IMR-90 (cell line): ENCODE results near the gene GPC5. TPM values are rescaled to one million over a fixed set of nuclear protein-coding genes. Genes with fewer than 3 reads are reported as not detected.

Source experiments
- ATAC-seq: fragments of 200-7000 bp; cut with Tn5 transposase; 2 replicates; pipeline ENCODE4 v1.9.1; 2020; ENCODE audit warnings: low read depth, mild to moderate bottlenecking, moderate library complexity
- BruUV-seq: library from RNA; stranded (reverse); fragments of 400-500 nt; replicated peaks from 2 replicates; lab custom pipeline; 2021; lab: Mats Ljungman, UMichigan
- CTCF ChIA-PET: fragments of 300-600 bp; formaldehyde crosslinking; extraction: SDS; loops from one replicate; lab custom pipeline; 2021; ENCODE audit warnings: antibody characterized with exemption; lab: Yijun Ruan, JAX
- POLR2A ChIA-PET: fragments of 300-600 bp; sonication (Branson Sonifier 250); formaldehyde crosslinking; loops from one replicate; lab custom pipeline; 2022; ENCODE audit warnings: antibody characterized with exemption; ENCODE audit not compliant: unreplicated experiment; lab: Charles Lee
- DNase-seq: peaks from one replicate; pipeline ENCODE4 v3.0.0; 2013
- H2AFZ ChIP-seq: replicated peaks from 2 replicates; pipeline ENCODE3; 2013; ENCODE audit warnings: low read length, mild to moderate bottlenecking; ENCODE audit not compliant: poor library complexity
- H2AK5ac ChIP-seq: 2 replicates; pipeline ENCODE4 v1.6.1; 2013; ENCODE audit warnings: low read depth, low read length, inconsistent platforms
- H2AK9ac ChIP-seq: replicated peaks from 2 replicates; pipeline ENCODE3; 2013; ENCODE audit warnings: mild to moderate bottlenecking, low read depth, low read length, moderate library complexity; ENCODE audit not compliant: poor library complexity
- H2BK120ac ChIP-seq: 2 replicates; pipeline ENCODE4 v1.6.1; 2013; ENCODE audit warnings: low read depth, low read length, inconsistent platforms
- H2BK15ac ChIP-seq: 3 replicates; pipeline ENCODE4 v1.6.1; 2013; ENCODE audit warnings: low read depth, low read length, inconsistent platforms
- H2BK20ac ChIP-seq: 2 replicates; pipeline ENCODE4 v1.6.1; 2013; ENCODE audit warnings: low read depth, mild to moderate bottlenecking, inconsistent platforms, low read length, moderate library complexity
- H2BK5ac ChIP-seq: 2 replicates; pipeline ENCODE4 v1.6.1; 2013; ENCODE audit warnings: mild to moderate bottlenecking, low read depth, low read length, inconsistent platforms; ENCODE audit not compliant: poor library complexity, severe bottlenecking
- H3K14ac ChIP-seq: replicated peaks from 2 replicates; pipeline ENCODE4 v1.6.1; 2013; ENCODE audit warnings: low read depth, low read length, inconsistent platforms
- H3K18ac ChIP-seq: 2 replicates; pipeline ENCODE4 v1.6.1; 2013; ENCODE audit warnings: low read depth, low read length, control low read depth
- H3K23ac ChIP-seq: 2 replicates; pipeline ENCODE4 v1.6.1; 2013; ENCODE audit warnings: low read depth, low read length, inconsistent platforms
- H3K27ac ChIP-seq: 2 replicates; pipeline ENCODE4 v1.5.1; 2013; ENCODE audit warnings: mild to moderate bottlenecking, control low read depth, low read length; ENCODE audit not compliant: insufficient read depth
- H3K27me3 ChIP-seq: 2 replicates; pipeline ENCODE4 v1.6.1; 2013; ENCODE audit warnings: low read length; ENCODE audit not compliant: control insufficient read depth, insufficient read depth
- H3K36me3 ChIP-seq: 2 replicates; pipeline ENCODE4 v1.6.1; 2013; ENCODE audit warnings: low read length, mixed read lengths; ENCODE audit not compliant: control insufficient read depth, insufficient read depth
- H3K4ac ChIP-seq: 2 replicates; pipeline ENCODE4 v1.6.1; 2013; ENCODE audit warnings: low read depth, low read length, inconsistent platforms
- H3K4me1 ChIP-seq: 2 replicates; pipeline ENCODE4 v1.6.1; 2013; ENCODE audit warnings: low read length, mixed read lengths; ENCODE audit not compliant: control insufficient read depth, insufficient read depth
- H3K4me2 ChIP-seq: 2 replicates; pipeline ENCODE4 v1.6.1; 2013; ENCODE audit warnings: low read depth, mild to moderate bottlenecking, control low read depth, low read length, moderate library complexity
- H3K4me3 ChIP-seq: 2 replicates; pipeline ENCODE4 v1.5.1; 2013; ENCODE audit warnings: low read depth, mild to moderate bottlenecking, control low read depth, low read length, moderate library complexity; ENCODE audit not compliant: insufficient read depth
- H3K56ac ChIP-seq: 2 replicates; pipeline ENCODE4 v1.6.1; 2013; ENCODE audit warnings: low read length, inconsistent platforms; ENCODE audit not compliant: insufficient read depth; ENCODE audit errors: extremely low read depth
- H3K79me1 ChIP-seq, 2 experiments: 2 replicates each; pipeline ENCODE4 v1.6.1; 2013; ENCODE audit warnings: low read length in 2 of 2, inconsistent platforms in 1 of 2, low read depth in 1 of 2
- H3K9ac ChIP-seq: 2 replicates; pipeline ENCODE4 v1.6.1; 2013; ENCODE audit warnings: low read depth, low read length, control low read depth
- H3K9me1 ChIP-seq: 2 replicates; pipeline ENCODE4 v1.6.1; 2013; ENCODE audit warnings: low read length, inconsistent platforms; ENCODE audit not compliant: insufficient read depth
- H3K9me3 ChIP-seq: 2 replicates; pipeline ENCODE4 v1.6.1; 2013; ENCODE audit warnings: low read length; ENCODE audit not compliant: control insufficient read depth, insufficient read depth
- H4K20me1 ChIP-seq: 2 replicates; pipeline ENCODE4 v1.6.1; 2013; ENCODE audit warnings: low read length, inconsistent platforms; ENCODE audit not compliant: insufficient read depth
- H4K5ac ChIP-seq: 2 replicates; pipeline ENCODE4 v1.6.1; 2013; ENCODE audit warnings: mild to moderate bottlenecking, low read depth, low read length, control low read depth
- H4K8ac ChIP-seq, 2 experiments: 2 replicates each; pipeline ENCODE4 v1.6.1; 2013; ENCODE audit warnings: low read depth in 2 of 2, low read length in 2 of 2, control low read depth in 1 of 2, inconsistent platforms in 1 of 2
- H4K91ac ChIP-seq: 2 replicates; pipeline ENCODE4 v1.6.1; 2013; ENCODE audit warnings: low read depth, low read length, inconsistent platforms; ENCODE audit not compliant: insufficient read depth
- BHLHE40 ChIP-seq: fragments of 150-350 bp; IDR thresholded peaks from 2 replicates; pipeline ENCODE4 v1.6.1; 2016; ENCODE audit warnings: mild to moderate bottlenecking, low read depth, low read length
- CEBPB ChIP-seq: IDR thresholded peaks from 2 replicates; pipeline ENCODE4 v1.6.1; 2012; ENCODE audit warnings: low read depth, low read length, improper control_type of control experiment
- CHD1 ChIP-seq: IDR thresholded peaks from 2 replicates; pipeline ENCODE4 v1.6.1; 2012; ENCODE audit warnings: low read depth, low read length, improper control_type of control experiment
- ELK1 ChIP-seq: fragments of 150-350 bp; IDR thresholded peaks from 2 replicates; pipeline ENCODE4 v1.6.1; 2016; ENCODE audit warnings: low read depth, mild to moderate bottlenecking, low read length, moderate library complexity, borderline replicate concordance
- FOS ChIP-seq: fragments of 150-350 bp; IDR thresholded peaks from 2 replicates; pipeline ENCODE4 v1.6.1; 2016; ENCODE audit warnings: low read depth, low read length
- MAFK ChIP-seq: IDR thresholded peaks from 2 replicates; pipeline ENCODE4 v1.6.1; 2012; ENCODE audit warnings: low read depth, low read length, improper control_type of control experiment
- MAZ ChIP-seq: IDR thresholded peaks from 2 replicates; pipeline ENCODE4 v1.6.1; 2012; ENCODE audit warnings: low read depth, mild to moderate bottlenecking, low read length, improper control_type of control experiment, moderate library complexity, borderline replicate concordance
- MXI1 ChIP-seq: IDR thresholded peaks from 2 replicates; pipeline ENCODE4 v1.6.1; 2012; ENCODE audit warnings: low read depth, mild to moderate bottlenecking, low read length, moderate library complexity, borderline replicate concordance
- NFE2L2 ChIP-seq: fragments of 150-350 bp; IDR thresholded peaks from 2 replicates; pipeline ENCODE4 v1.6.1; 2016; ENCODE audit warnings: low read depth, mild to moderate bottlenecking, low read length
- RAD21 ChIP-seq: IDR thresholded peaks from 2 replicates; pipeline ENCODE4 v1.6.1; 2012; ENCODE audit warnings: low read length, improper control_type of control experiment
- RCOR1 ChIP-seq: IDR thresholded peaks from 2 replicates; pipeline ENCODE4 v1.6.1; 2012; ENCODE audit warnings: mild to moderate bottlenecking, low read length, improper control_type of control experiment; ENCODE audit not compliant: insufficient replicate concordance
- SMC3 ChIP-seq: fragments of 150-350 bp; IDR thresholded peaks from 2 replicates; pipeline ENCODE4 v1.6.1; 2016; ENCODE audit warnings: low read depth, mild to moderate bottlenecking, antibody characterized with exemption, low read length, moderate library complexity
- USF2 ChIP-seq: fragments of 150-350 bp; IDR thresholded peaks from 2 replicates; pipeline ENCODE4 v1.6.1; 2017; ENCODE audit warnings: mild to moderate bottlenecking, antibody characterized with exemption, low read length, low read depth
- WGBS, 2 experiments: methylation state at CpG; one replicate each; pipeline versions ENCODE4 v1.1.5 to v1.1.7; 2013; ENCODE audit warnings: missing lambda C conversion rate in 2 of 2; ENCODE audit not compliant: insufficient read length in 1 of 2; ENCODE audit errors: extremely low coverage in 2 of 2; 5-methylcytosine and 5-hydroxymethylcytosine counted together
- dilution Hi-C: fragments of 300-500 bp; cut with HindIII; formaldehyde crosslinking; loops from one replicate; pipeline ENCODE4 v1.14.3; 2018; ENCODE audit warnings: low sequenced_read_pairs; ENCODE audit not compliant: unreplicated experiment
- in situ Hi-C: fragments of 300-500 bp; cut with MboI; formaldehyde crosslinking; loops from 3 replicates; pipeline ENCODE4 v1.14.3; 2019; ENCODE audit warnings: low sequenced_read_pairs, inconsistent platforms, mixed read lengths
- intact Hi-C: fragments of 100-400 bp; cut with micrococcal nuclease; formaldehyde crosslinking; loops from 2 replicates; pipeline ENCODE4 v1.10.0; 2022
- polyA plus RNA-seq, 3 experiments: library from polyadenylated mRNA; depleted of rRNA; stranded (reverse); fragments of >200 nt; gene quantifications; 2 replicates each; pipeline ENCODE4 v1.2.3, GENCODE V29; 2012; ENCODE audit warnings: low replicate concordance in 1 of 3
- total RNA-seq: library from RNA; depleted of rRNA; stranded (reverse); fragments of >200 nt; gene quantifications from 2 replicates; pipeline ENCODE4 v1.2.3, GENCODE V29; 2012

The GPC5 gene
- total and polyA plus RNA-seq, 2 of the 4 experiments (the other 2 are of a cell fraction), result 0.94 to 1.8 TPM

DNA sequence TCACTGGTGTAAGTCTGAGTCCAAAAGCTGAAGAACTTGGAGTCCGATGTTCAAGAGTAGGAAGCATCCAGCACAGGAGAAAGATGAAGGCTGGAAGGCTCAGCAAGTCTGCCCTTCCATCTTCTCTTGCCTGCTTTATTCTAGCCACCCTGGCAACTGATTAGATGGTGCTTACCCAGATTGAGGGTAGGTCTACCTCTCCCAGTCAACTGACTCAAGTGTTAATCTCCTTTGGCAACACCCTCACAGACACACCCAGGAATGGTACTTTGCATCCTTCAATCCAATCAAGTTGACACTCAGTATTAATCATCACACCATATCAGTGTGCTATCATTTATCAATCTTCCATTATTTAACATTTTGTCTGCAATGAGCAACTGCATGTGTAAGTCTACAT is 223.5 kb downstream of the GPC5 start:
- ChIA-PET CTCF (no interaction called here), POLR2A (no interaction called here)
- Histone ChIP-seq H3K14ac (no peak overlapping the region), H2BK20ac (no peak overlapping the region), H4K8ac (no peak overlapping the region), H2BK120ac (no peak overlapping the region), H3K79me1 (no peaks in the 10 kb centered on the region), H3K36me3 (no peaks in the 10 kb centered on the region), H3K9me1 (no peaks in the 10 kb centered on the region), H2AK5ac (no peak overlapping the region), H3K27ac (no peak overlapping the region), H3K4ac (no peak overlapping the region), H3K9ac (no peak overlapping the region), H2BK15ac (no peak overlapping the region), H4K20me1 (no peaks in the 10 kb centered on the region), H4K91ac (no peak overlapping the region), H3K4me3 (no peak overlapping the region), H3K9me3 (peaks cover 3% of the 10 kb centered on the region), H3K4me2 (no peak overlapping the region), H2AFZ (no peak overlapping the region), H3K23ac (no peak overlapping the region), H3K18ac (no peak overlapping the region), H2BK5ac (no peak overlapping the region), H4K5ac (no peak overlapping the region), H2AK9ac (no peak overlapping the region), H3K27me3 (no peaks in the 10 kb centered on the region), H3K56ac (no peak overlapping the region), H3K4me1 (no peaks in the 10 kb centered on the region)
- intact Hi-C loops (no loop called here), in situ Hi-C loops (no loop called here), dilution Hi-C loops (no loop called here)
- BruUV-seq, result no TSS peak
- DNase-seq (no peak), ATAC-seq (no peak)
- no CpG with 5 or more reads among the region's 1 CpG for WGBS, 2 experiments
- TF ChIP-seq CHD1 (no peak), FOS (no peak), USF2 (no peak), RCOR1 (no peak), CEBPB (no peak), SMC3 (no peak), BHLHE40 (no peak), RAD21 (no peak), ELK1 (no peak), MXI1 (no peak), MAFK (no peak), NFE2L2 (no peak), MAZ (no peak)
